NCI-H510A (cell line): Measurements from ENCODE around the gene HOXA6.

Experiments
- DNase-seq: peaks from one replicate; lab custom pipeline; 2025; lab: John Stamatoyannopoulos, UW

Gene HOXA6

DNA sequence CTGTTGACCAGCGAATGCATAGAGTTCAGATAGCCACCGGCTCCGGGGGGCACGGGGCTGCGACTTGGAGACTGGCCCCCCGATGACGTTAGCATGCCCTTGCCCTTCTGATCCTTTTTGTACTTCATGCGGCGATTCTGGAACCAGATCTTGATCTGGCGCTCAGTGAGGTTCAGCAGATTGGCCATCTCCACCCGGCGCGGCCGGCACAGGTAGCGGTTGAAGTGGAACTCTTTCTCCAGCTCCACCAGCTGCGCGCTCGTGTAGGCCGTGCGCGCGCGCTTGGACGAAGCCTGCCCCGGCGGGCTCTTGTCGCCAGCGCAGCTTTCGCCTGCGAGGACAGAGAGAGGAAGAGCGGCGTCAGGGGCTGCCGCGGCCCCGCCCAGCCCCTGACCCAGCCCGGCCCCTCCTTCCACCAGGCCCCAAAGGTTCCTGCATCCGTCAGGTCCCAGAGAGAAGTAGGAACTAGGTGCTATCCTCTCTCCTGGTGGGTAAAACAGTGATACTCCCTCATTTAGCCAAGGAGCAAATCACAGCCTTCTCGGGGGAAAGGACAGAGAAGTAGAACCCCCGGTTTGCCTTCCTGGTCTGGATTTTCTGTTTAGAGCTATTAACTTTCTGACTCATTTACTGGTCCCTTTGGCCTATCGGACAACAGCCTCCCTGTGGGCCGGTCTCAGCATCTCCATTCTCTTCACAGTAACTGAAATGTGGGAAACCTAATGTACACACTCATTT, 39.0 kb downstream of the HOXA6 start:
- DNase-seq = peak; percentile 72

DNA sequence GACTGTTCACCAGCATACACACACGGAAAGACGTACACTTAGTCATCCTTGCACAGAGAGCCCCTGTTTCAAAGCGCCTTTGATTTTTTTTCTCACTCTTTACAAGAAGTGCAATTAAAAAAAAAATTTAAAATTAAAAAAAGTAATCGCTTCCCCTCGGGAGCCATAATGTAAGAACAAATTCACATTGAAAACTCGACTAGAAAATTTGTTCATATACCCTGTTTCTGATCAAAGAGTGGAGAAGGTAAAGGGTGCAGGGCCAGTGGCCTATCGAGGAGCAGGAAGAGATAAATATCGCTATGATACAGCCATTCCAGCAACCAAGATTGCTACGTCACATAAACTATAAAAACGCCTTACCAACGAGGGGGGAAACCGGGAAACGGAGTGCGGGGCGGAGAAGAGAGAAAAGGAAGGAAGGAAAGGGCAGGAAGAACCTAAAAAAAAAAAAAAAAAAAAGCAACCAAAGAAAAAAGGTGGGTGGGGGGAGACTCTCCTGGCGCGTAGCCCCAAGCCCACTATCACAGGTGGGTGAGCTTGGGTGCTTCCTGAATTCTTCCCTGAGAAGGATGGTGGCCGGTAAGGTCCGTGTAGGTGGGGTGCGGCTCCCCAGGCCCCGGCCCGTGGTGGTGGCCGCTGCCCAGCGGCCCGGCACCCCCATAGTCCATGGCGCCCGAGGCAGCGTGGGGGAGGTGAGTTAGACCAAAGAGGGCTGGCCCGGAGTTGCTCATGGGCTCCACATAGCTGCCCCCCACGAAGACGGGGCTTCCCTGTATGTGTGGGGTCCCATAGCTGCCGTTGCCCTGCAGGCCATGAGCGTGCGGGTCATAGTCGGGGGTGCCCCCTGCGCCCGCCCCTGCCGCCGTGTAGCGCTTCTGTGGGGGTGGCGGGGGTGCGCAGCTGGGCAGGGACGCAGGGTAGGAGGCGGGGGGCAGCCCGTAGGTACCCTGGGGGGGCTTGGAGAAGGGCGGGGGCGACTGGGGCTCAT, 39.9 kb downstream of the HOXA6 start:
- no peak for DNase-seq

DNA sequence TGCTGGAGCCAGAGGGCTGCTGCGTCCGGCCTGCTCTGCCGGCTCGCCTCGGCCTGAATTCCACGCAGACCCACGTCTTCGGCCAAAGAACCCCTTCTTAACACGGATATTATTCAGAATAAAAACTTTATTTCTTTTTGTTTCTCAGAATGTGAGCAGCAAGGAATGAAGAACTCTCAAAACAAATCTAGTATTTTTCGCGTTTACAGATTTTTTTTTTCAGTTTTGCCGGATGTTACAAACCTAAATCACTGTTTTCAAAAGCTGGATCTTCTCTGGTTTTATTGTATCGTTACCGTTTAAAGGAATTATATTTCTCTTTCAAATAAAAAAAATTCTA, 40.7 kb downstream of the HOXA6 start:
- no peak for DNase-seq

DNA sequence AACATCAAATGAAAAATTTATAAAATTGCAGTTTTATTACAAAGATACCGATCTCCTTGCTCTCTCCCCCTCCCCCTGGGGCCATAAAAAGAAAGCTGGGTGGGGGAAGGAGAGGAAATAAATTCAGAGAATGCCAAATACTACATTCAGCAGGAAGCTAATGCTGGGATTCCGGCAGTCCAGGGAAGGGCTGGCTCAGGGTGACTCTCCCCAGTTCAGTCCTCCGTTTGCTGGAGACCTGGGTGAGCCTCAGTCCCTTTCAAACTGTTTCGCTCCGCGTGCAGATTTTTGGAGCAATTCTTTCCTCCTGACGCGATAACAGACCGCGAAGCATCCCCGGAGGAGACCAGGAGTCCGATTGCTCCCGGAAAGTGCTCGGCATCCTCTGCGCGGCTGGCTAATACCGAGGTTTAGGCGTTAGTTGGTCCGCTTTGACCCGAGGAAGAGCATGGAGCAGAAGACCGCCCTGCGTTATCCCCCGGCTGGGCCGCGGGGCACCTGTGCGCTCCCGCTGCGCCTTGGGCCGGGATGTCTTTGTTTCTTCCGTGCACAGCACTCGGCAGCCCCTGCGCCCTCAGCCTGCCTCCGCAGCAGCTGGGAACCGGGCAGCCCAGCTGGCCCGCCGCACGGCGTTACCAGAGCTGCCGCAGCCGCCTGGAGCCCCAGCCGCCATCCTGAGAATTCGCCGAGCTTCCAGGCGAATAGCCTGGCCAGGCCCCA, 41.2 kb downstream of the HOXA6 start:
- no peak for DNase-seq

DNA sequence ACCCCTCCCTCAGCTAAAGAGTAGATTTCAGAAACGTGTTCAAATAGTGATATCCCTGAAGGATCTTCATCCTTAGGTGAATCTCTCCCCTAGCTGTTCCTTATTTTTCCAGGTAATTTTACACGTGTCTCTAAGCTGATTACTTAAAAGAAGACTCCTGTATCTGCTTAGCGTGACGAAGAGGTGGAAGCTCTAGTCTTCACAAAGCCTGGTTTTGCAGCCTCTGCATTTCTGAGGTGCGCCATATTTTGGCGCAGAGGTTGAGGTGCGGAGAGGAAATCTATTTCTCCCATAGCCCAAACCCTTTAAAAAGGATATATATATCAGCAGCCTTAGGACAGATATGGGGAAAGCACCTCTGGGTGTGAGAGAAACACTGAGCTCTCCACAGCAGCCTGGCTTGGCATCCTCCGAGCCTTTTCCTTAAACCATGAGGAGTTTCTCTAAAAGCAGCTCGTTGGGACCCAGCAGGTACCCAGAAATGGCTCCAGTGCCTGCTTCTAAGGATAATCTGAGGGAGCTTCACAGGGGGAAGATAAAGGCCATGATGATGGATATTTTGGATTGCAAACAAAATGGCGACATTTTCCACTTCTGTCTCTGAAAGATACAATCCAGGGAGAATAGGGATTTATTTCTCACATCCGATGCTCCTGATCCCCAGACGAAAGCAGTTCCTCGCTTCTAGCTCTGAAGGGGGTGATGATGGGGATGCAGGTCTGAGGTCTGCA, 42.1 kb downstream of the HOXA6 start:
- DNase-seq = no peak

DNA sequence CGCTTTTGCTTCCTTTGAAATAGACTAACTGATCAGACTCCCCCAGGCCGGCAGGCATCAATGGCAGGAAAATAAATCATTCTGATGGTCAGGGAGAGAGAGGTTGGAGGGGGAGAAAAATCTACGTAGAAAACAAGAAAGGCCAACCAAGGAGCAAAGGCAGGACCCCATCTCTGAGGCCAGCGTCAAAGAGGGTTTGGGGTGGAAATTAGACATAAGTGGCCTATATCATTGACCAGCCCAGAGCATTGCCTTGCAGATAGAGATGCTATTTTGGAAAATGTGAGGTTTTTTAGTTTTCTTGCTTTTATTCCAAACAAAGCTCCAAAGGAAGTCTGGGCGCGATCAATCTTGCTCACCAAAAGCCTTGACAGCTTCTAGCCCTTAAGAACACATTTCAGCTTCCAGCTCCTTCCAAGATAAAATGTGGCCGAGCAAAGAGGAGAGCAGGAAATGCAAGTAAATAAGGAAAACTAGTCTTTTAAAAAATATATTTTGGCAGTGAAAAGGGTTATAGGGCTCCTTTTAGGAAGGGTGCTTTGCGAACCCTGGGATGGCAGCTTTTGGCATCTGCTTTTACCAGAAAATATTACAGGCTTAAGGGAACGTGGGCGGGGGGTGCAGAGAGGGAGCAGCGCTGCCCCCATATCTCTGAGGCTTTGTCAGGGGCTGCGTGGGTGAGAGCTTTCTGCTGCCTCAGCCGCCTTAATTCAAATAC, 43.1 kb downstream of the HOXA6 start:
- DNase-seq = no peak

DNA sequence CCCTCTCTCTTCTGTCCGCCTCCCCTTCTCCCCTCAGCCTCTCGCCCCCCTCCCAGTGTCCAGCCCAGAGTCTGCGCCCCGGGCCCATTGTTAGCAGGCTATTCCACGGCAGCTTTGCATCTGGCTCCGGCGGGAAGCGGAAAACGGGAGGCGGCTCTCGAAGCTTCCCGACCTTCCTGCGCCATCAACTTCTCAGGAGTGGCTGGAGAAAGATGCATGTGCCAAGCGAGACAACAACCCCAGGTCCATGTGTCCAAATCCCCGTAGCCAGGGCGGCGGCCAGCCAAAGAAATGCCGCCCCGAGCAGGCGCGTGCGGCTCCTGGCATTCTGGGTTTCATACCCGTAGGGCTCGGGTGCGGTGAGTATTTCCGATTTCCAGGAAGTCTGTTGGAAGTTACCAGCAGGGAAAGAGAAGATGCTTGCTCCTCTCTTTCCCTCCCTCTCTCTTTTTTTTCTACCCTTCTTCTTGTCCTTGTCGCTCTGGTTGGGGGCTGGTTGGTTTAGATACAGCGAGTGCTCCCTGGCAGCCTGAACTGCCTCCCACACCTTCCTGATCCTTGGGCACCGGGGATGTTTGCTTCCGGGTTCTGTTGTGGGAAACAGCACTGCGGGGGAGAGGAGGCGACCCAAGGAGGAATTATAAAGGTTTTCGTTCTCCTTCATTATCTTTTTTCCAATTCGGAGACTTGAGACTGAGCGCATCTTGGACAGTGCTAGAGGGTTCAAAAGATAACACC, 43.9 kb downstream of the HOXA6 start:
- no peak for DNase-seq

DNA sequence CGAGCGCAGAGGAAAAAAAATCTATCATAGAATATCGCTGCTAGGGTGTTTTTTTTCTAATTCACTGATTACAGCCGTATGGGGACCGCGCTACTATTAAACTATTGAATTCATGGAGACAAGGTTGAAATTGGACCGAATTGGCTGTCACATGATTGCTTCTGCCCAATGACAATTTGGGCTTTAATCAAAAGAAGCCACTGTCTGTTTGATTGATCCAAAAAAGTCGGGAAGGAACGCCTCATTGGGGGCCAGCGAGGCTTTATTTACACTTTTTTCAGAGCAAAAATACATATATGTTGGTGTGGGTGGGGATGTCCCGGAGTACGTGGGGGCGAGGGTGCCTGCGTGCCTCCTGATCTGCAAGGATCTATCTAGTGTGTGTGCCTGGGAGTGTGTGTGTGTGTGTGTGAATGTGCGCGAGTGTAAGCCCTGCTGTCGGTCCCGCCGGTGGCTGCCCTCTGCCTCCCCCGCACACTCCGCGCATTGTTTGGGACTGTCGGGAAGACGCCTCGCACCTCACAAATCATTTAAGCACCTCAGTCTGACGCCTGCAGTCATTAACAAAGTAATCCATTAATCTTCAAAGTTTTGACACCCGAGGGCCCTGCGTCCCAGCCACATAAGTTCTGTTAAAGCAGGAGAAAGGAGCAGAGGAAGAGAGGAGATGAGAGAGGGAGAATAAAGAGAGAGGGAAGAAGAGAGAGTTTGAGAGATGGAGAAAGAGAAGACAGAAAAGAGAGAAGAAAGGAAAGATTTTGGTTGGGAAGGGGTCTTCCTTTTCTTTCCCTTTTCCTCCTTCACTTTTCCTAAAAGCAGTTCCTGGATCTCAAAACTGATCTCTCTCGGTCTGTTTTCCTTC, 44.8 kb downstream of the HOXA6 start, which contains the start of gene HOXA2:
Gene HOXA2, minus strand, starts transcription at position 103 of the 862 bp plus-strand sequence. CDS start 183 bp downstream, outside the sequence.
- no peak for DNase-seq

DNA sequence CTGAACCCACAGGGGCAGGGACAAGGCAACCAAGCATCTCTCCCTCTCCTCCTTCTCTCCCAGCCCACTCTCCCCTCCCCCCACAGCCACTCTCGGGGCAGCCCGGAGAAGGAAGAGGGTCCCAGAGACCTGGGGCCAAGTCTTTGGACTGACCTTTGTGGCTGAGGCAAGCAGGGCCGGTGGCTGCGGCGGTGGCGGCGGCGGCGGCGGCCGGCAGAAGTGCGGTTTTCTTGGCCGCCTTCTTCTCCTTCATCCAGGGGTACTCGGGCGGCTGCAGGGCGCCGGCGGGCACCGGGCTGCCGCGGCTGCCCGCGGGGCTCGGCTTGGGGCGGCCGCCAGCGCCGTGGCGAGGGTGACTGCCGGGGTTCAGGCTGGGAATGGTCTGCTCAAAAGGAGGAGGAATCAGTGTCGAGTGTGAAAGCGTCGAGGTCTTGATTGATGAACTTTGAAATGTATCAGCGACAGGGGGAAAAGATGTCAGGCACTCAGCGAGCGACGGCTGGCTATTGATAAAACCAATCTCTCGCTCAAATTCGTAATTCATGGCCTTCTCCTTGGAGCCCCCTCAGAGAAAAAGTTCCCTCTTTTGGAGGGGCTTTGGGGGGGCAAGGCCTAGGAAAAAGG, 45.5 kb downstream of the HOXA6 start:
- DNase-seq = no peak

DNA sequence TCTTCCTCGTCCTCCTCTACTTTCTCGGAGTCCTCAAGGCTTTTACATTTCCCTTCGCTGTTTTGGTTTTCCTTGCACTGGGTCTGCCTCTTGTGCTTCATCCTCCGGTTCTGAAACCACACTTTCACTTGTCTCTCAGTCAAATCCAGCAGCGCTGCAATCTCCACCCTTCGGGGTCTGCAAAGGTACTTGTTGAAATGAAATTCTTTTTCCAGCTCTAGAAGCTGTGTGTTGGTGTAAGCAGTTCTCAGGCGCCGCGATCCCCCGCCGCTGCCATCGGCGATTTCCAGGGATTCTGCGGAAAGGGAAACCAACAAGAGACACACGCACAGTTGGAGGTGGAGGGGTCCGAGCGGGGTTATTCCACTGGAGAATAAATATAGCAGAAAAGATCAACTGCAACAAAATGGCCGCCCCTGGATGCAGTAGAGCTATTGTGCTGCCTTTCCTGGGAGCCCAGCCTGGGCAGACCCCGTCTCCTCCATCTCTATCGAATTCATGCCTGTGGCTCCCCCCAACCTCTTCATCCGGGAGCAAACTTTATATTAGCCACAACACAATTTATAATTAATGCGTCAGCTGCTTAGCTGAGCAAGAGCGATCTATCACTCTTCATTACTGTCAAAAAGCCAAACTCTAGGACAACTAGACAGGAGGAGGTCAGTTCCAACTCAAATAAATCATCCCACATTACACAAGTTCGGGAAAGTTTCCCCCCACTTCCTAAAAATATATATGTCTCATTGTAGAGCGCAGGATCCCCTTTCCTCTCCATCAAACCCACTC, 46.2 kb downstream of the HOXA6 start:
- no peak for DNase-seq

DNA sequence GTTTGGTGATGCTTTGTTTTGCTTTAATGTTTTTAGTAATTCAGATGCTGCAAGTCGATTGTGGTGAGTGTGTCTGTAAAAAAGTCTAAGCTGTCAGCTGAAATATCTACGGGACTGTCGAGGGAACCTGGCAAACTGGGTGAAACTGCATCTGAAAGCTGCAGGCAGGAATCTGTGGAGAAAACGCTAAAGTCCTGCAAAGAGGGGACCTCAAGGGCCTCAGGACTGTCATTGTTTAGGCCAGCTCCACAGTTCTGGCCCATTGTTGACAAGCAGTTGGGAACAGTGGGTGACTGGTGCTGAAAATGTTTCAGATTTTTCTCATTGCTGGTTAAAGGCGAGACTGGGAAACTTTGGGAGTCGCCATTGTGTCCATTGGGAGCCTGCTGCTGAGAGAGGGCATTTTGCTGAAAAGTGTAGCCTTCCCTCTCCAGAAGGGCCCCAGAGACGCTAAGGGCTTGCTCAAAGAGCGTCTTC, 46.8 kb downstream of the HOXA6 start:
- DNase-seq = no peak

DNA sequence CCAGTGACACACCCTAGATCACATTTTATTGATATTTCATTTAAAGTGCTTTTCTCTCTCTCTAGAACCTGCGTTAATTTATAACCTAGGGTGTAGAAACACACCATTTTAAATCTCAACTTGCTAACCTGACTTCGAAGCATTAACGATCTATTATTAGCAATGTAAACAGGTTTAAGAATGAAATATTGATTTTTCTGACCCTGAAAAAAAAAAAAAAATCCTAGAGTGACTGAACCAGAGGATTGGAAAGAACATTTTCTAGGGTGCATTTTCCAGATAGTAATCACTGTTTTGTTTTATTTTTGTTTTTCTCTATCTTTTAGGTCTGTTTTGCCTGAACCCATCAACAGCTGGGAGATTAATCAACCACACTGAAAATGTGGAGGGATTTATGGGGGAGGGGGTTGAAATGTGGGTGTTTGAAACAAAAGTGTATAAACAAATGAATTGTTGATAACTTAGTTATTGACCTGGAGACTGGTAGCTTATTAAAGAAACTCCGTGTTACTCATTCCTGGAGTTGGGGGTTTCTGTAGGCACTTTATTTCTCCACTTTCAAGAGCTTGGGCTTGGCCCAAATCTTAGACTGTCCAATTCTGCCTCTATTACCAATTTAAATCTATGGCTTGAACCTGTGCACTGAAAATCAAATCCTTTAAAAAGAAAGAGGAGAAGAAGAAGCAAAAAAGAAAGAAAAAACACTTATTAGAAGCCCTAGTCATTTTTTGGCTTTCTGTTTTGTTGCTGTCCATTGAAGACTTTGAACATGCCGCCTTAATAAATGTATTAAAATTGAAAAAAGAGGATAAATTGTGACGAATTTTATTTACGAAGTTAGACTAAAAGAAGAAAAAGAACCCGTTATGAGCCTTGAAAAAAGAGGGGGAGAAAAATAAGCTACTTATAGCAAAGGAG, 47.9 kb downstream of the HOXA6 start:
- DNase-seq = no peak

DNA sequence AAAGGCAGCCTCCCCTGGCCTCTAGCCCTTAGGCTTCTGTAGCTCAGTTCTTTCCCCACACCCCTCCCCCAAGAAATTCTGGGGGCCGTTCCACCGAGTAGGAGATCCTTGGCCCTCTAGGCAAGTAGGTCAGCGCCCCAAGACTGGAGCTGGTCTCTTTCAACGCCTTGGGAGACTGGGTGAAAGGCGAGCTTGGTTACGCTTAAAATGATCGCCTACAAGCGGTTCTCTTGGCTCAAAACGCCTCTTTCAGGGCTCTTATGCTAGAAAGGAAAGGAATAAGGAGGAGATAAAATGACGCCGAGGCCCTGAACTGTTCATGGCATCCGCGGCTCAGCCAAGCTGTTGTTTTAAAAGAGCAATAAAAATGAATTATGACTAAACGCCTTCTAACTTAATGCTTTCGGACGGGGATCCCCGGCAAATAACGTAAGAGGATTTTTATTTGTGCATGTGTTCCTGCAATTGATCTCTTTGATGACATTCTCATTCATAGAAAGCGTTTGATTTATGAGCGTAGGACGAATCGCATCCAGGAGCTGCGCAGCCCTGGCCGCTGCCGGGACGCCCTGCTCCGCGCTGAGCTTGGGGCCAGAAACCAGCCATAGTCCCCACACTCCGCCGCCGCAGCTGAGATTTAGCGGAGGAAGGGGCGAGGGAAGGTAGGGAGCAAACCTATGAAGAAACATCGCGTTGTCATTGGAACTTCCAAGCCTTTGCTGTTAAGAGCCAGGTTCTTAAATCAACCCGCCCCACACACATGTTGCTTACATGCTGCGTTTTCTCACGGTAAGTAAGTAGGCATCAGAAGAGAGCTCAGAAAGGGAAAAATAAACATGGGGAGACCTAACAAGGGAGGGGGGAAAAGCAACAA, 48.8 kb downstream of the HOXA6 start:
- DNase-seq = no peak

DNA sequence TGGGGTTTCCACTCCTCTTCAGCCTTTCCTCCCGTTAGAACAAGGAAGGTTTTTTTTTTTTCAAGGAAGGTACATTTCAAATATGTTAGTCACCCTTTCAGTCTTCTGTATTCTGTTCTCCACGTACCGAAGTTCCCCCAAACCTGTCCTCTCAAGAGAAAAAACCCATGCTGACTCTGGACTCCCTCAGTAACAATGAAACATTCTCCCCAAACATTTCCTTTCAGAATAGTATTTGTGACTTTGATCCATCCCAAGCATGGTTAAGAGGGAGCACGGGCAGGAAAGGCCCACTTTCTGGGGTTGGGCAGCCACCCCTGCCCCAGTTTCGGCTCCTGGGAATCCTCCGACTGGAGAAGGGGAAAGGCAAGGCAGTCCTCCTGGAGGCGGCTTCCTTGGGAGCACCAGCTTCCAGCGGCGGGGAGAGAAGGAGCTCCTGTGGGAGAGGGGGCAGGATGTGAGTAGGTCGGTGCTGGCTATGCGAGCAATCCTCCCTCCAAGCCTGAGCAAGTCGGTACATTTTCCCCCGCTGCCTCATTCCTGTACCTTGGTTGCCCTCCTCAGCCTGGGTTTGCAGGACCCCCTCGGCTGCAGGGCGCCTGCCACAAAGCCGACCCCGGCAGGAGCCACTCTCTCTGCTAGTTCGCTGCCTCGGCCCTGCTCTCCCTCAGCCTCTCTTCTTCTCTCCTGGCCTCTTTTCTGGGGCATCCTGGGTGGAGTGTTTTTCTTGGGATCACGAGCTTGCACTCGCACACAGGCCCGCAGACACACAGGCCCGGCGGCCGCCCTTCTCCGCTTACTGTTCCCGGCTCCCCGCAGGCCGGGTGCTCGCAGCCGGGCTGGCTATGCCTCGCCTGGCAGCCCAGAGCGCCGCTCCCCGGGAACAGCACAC, 49.6 kb downstream of the HOXA6 start:
- no peak for DNase-seq
